Measurements from ENCODE around the gene KLHL3.

The KLHL3 gene

GRCh38 chr5:137747848-137748247 lies 12.0 kb upstream of the KLHL3 start:
- no peak for DNase-seq (ENCODE audit: low read depth)

- DNase-seq (ENCODE audit: low read depth) = peak; percentile 53
These were observed 7.2 kb upstream of the KLHL3 start for GRCh38 chr5:137743031-137743640.

GRCh38 chr5:137741718-137742117 lies 5.8 kb upstream of the KLHL3 start:
- DNase-seq (ENCODE audit: low read depth) = no peak

GRCh38 chr5:137739737-137740136 lies 3.8 kb upstream of the KLHL3 start:
- no peak for DNase-seq (ENCODE audit: low read depth)

- no peak for DNase-seq (ENCODE audit: low read depth)
These were observed 3.1 kb upstream of the KLHL3 start for GRCh38 chr5:137738947-137739346.

- no peak for DNase-seq (ENCODE audit: low read depth)
These were observed 1.7 kb upstream of the KLHL3 start for GRCh38 chr5:137737349-137738131.

GRCh38 chr5:137736496-137736895 lies 607 bp upstream of the KLHL3 start:
- DNase-seq (ENCODE audit: low read depth) = no peak

- no peak for DNase-seq (ENCODE audit: low read depth)
These were observed 831 bp downstream of the KLHL3 start for GRCh38 chr5:137734962-137735554.

- DNase-seq (ENCODE audit: low read depth) = no peak
These were observed 1.6 kb downstream of the KLHL3 start for GRCh38 chr5:137734331-137734730.

GRCh38 chr5:137733922-137734321 lies 2.0 kb downstream of the KLHL3 start:
- no peak for DNase-seq (ENCODE audit: low read depth)

GRCh38 chr5:137733006-137733405 lies 2.9 kb downstream of the KLHL3 start:
- DNase-seq (ENCODE audit: low read depth) = no peak

- no peak for DNase-seq (ENCODE audit: low read depth)
These were observed 4.7 kb downstream of the KLHL3 start for GRCh38 chr5:137731176-137731575.

GRCh38 chr5:137730336-137730735 lies 5.6 kb downstream of the KLHL3 start:
- DNase-seq (ENCODE audit: low read depth) = no peak

GRCh38 chr5:137728048-137728447 lies 7.8 kb downstream of the KLHL3 start:
- no peak for DNase-seq (ENCODE audit: low read depth)

GRCh38 chr5:137727623-137728022 lies 8.3 kb downstream of the KLHL3 start:
- no peak for DNase-seq (ENCODE audit: low read depth)

- DNase-seq (ENCODE audit: low read depth) = no peak
These were observed 11.6 kb downstream of the KLHL3 start for GRCh38 chr5:137724251-137724650.

- no peak for DNase-seq (ENCODE audit: low read depth)
These were observed 17.3 kb downstream of the KLHL3 start for GRCh38 chr5:137718611-137719010.

GRCh38 chr5:137716337-137716736 lies 19.6 kb downstream of the KLHL3 start:
- no peak for DNase-seq (ENCODE audit: low read depth)

- DNase-seq (ENCODE audit: low read depth) = no peak
These were observed 20.4 kb downstream of the KLHL3 start for GRCh38 chr5:137715456-137715855.

GRCh38 chr5:137714946-137715345 lies 20.9 kb downstream of the KLHL3 start:
- DNase-seq (ENCODE audit: low read depth) = no peak

- DNase-seq (ENCODE audit: low read depth) = no peak
These were observed 21.4 kb downstream of the KLHL3 start for GRCh38 chr5:137714494-137714893.

- DNase-seq (ENCODE audit: low read depth) = no peak
These were observed 23.7 kb downstream of the KLHL3 start for GRCh38 chr5:137712139-137712667.

- no peak for DNase-seq (ENCODE audit: low read depth)
These were observed 25.8 kb downstream of the KLHL3 start for GRCh38 chr5:137710086-137710485.
